ENCODE data around the gene PALM3.
"Not testable (repeated sequence)": the region's sequence is repeated elsewhere in the genome, so short reads cannot be mapped to it uniquely, and the experiment has no call there.

The PALM3 gene

GRCh38 chr19:14042659-14043608 is 18.9 kb downstream of the PALM3 start:
- Mint-ChIP-seq H3K4me1 (ENCODE audit: low read depth) (peaks cover 29% of the 10 kb centered on the region), H3K36me3 (ENCODE audit: low read depth) (peaks cover 95% of the 10 kb centered on the region), H3K27ac (peak overlapping the region; percentile 83)
- not testable (repeated sequence) for H3K9me3 Mint-ChIP-seq, H3K4me3 Mint-ChIP-seq, H3K27me3 Mint-ChIP-seq
- intact Hi-C loops (cut with micrococcal nuclease): loop anchor here (5.0 kb wide), 1 partner anchor 36 kb away; the partner anchor contains the start of gene RFX1

GRCh38 chr19:14039181-14039580 is 22.7 kb downstream of the PALM3 start:
- H3K36me3 Mint-ChIP-seq (ENCODE audit: low read depth): peaks cover 93% of the 10 kb centered on the region
- no peaks in the 10 kb centered on the region for H3K27me3 Mint-ChIP-seq
- H3K9me3 Mint-ChIP-seq: no peaks in the 10 kb centered on the region
- intact Hi-C loops (cut with micrococcal nuclease): no loop called here
- H3K4me1 Mint-ChIP-seq (ENCODE audit: low read depth): peaks cover 35% of the 10 kb centered on the region
- H3K4me3 Mint-ChIP-seq: no peak overlapping the region
- H3K27ac Mint-ChIP-seq: no peak overlapping the region

- no peak overlapping the region for H3K4me3 Mint-ChIP-seq
- no peak overlapping the region for H3K27ac Mint-ChIP-seq
- peaks cover 92% of the 10 kb centered on the region for H3K36me3 Mint-ChIP-seq (ENCODE audit: low read depth)
- intact Hi-C loops (cut with micrococcal nuclease): no loop called here
- no peaks in the 10 kb centered on the region for H3K27me3 Mint-ChIP-seq
- H3K9me3 Mint-ChIP-seq: no peaks in the 10 kb centered on the region
- peaks cover 45% of the 10 kb centered on the region for H3K4me1 Mint-ChIP-seq (ENCODE audit: low read depth)
These were observed 26.2 kb downstream of the PALM3 start for GRCh38 chr19:14035706-14036105.

GRCh38 chr19:14035159-14035558 is 26.7 kb downstream of the PALM3 start:
- H3K27me3 Mint-ChIP-seq; intact Hi-C loops (cut with micrococcal nuclease); H3K27ac Mint-ChIP-seq; H3K9me3 Mint-ChIP-seq; H3K4me3 Mint-ChIP-seq: not testable (repeated sequence)
- Mint-ChIP-seq H3K4me1 (ENCODE audit: low read depth) (peaks cover 48% of the 10 kb centered on the region), H3K36me3 (ENCODE audit: low read depth) (peaks cover 86% of the 10 kb centered on the region)

GRCh38 chr19:14033946-14034345 is 27.9 kb downstream of the PALM3 start:
- H3K9me3 Mint-ChIP-seq: no peaks in the 10 kb centered on the region
- H3K36me3 Mint-ChIP-seq (ENCODE audit: low read depth): peaks cover 74% of the 10 kb centered on the region
- intact Hi-C loops (cut with micrococcal nuclease): loop anchor here (5.0 kb wide), 2 partner anchors 47 to 82 kb away; partner anchors contain the start of gene DCAF15
- no peak overlapping the region for H3K4me3 Mint-ChIP-seq
- H3K4me1 Mint-ChIP-seq (ENCODE audit: low read depth): peaks cover 45% of the 10 kb centered on the region
- H3K27me3 Mint-ChIP-seq: no peaks in the 10 kb centered on the region
- peak overlapping the region; percentile 13 for H3K27ac Mint-ChIP-seq

GRCh38 chr19:14031719-14032480 is 30.0 kb downstream of the PALM3 start, which contains the start of gene IL27RA:
IL27RA (plus strand) TSS chr19:14031762; CDS start chr19:14031873, 111 bp downstream.
- Mint-ChIP-seq H3K4me3 (peak within 1 kb of the TSS; percentile 90), H3K4me1 (ENCODE audit: low read depth) (peaks cover 50% of the 10 kb centered on the region), H3K27me3 (no peaks in the 10 kb centered on the region), H3K36me3 (ENCODE audit: low read depth) (peaks cover 53% of the 10 kb centered on the region), H3K27ac (peak within 1 kb of the TSS; percentile 91), H3K9me3 (no peaks in the 10 kb centered on the region)
- intact Hi-C loops (cut with micrococcal nuclease): loop anchor here (5.0 kb wide), 2 partner anchors 45 to 80 kb away; partner anchors contain the start of gene DCAF15

GRCh38 chr19:14030997-14031718 is 30.7 kb downstream of the PALM3 start:
- Mint-ChIP-seq H3K4me1 (ENCODE audit: low read depth) (peaks cover 48% of the 10 kb centered on the region), H3K27me3 (no peaks in the 10 kb centered on the region), H3K36me3 (ENCODE audit: low read depth) (peaks cover 46% of the 10 kb centered on the region), H3K4me3 (peak overlapping the region; percentile 90), H3K9me3 (no peaks in the 10 kb centered on the region), H3K27ac (peak overlapping the region; percentile 91)
- intact Hi-C loops (cut with micrococcal nuclease): loop anchor here (5.0 kb wide), 2 partner anchors 44 to 79 kb away; partner anchors contain the start of gene DCAF15

GRCh38 chr19:14028901-14029300 is 33.0 kb downstream of the PALM3 start:
- H3K9me3 Mint-ChIP-seq: no peaks in the 10 kb centered on the region
- H3K4me1 Mint-ChIP-seq (ENCODE audit: low read depth): peaks cover 44% of the 10 kb centered on the region
- no peak overlapping the region for H3K4me3 Mint-ChIP-seq
- H3K27me3 Mint-ChIP-seq: no peaks in the 10 kb centered on the region
- H3K27ac Mint-ChIP-seq: peak overlapping the region; percentile 91
- peaks cover 26% of the 10 kb centered on the region for H3K36me3 Mint-ChIP-seq (ENCODE audit: low read depth)
- intact Hi-C loops (cut with micrococcal nuclease): no loop called here

GRCh38 chr19:14027856-14028450 is 33.9 kb downstream of the PALM3 start, which contains the start of gene RLN3:
RLN3 (plus strand) TSS chr19:14028148; CDS start chr19:14028205, 57 bp downstream.
- Mint-ChIP-seq H3K4me3 (no peak within 1 kb of the TSS), H3K27me3 (no peaks in the 10 kb centered on the region), H3K27ac (peak within 1 kb of the TSS; percentile 91), H3K4me1 (ENCODE audit: low read depth) (peaks cover 50% of the 10 kb centered on the region), H3K36me3 (ENCODE audit: low read depth) (peaks cover 20% of the 10 kb centered on the region), H3K9me3 (no peaks in the 10 kb centered on the region)
- intact Hi-C loops (cut with micrococcal nuclease): no loop called here

GRCh38 chr19:14026652-14027192 is 35.2 kb downstream of the PALM3 start:
- Mint-ChIP-seq H3K27ac (peak overlapping the region; percentile 93), H3K4me1 (ENCODE audit: low read depth) (peaks cover 47% of the 10 kb centered on the region)
- H3K36me3 Mint-ChIP-seq (ENCODE audit: low read depth); intact Hi-C loops (cut with micrococcal nuclease); H3K4me3 Mint-ChIP-seq; H3K9me3 Mint-ChIP-seq; H3K27me3 Mint-ChIP-seq: not testable (repeated sequence)

- no peaks in the 10 kb centered on the region for H3K9me3 Mint-ChIP-seq
- H3K4me1 Mint-ChIP-seq (ENCODE audit: low read depth): peaks cover 36% of the 10 kb centered on the region
- H3K36me3 Mint-ChIP-seq (ENCODE audit: low read depth): no peaks in the 10 kb centered on the region
- no peaks in the 10 kb centered on the region for H3K27me3 Mint-ChIP-seq
- peak overlapping the region; percentile 93 for H3K27ac Mint-ChIP-seq
- no peak overlapping the region for H3K4me3 Mint-ChIP-seq
- intact Hi-C loops (cut with micrococcal nuclease): loop anchor here (2.0 kb wide), 1 partner anchor 17 kb away; the partner anchor contains the start of gene RFX1
These were observed 38.3 kb downstream of the PALM3 start for GRCh38 chr19:14023404-14024235.

GRCh38 chr19:14022469-14022868 is 39.4 kb downstream of the PALM3 start:
- intact Hi-C loops (cut with micrococcal nuclease): loop anchor here (2.0 kb wide), 1 partner anchor 16 kb away; the partner anchor contains the start of gene RFX1
- no peaks in the 10 kb centered on the region for H3K9me3 Mint-ChIP-seq
- no peaks in the 10 kb centered on the region for H3K27me3 Mint-ChIP-seq
- peak overlapping the region; percentile 93 for H3K27ac Mint-ChIP-seq
- H3K4me3 Mint-ChIP-seq: no peak overlapping the region
- H3K4me1 Mint-ChIP-seq (ENCODE audit: low read depth): peaks cover 41% of the 10 kb centered on the region
- no peaks in the 10 kb centered on the region for H3K36me3 Mint-ChIP-seq (ENCODE audit: low read depth)
